BJ (cell line): ENCODE results near the gene SMG6. TPM values are rescaled to one million over a fixed set of nuclear protein-coding genes. Genes with fewer than 3 reads are reported as not detected.
A peak's percentile ranks its signal among the peaks of the same experiment; 100 is the strongest.

ENCODE experiments used
- CTCF ChIA-PET: fragments of 350-600 bp; formaldehyde crosslinking; extraction: SDS; loops from one replicate; lab custom pipeline; 2021; ENCODE audit warnings: antibody characterized with exemption, inconsistent platforms; lab: Yijun Ruan, JAX
- POLR2A ChIA-PET: fragments of 300-600 bp; sonication (Branson Sonifier 250); formaldehyde crosslinking; extraction: SDS; loops from one replicate; lab custom pipeline; 2021; ENCODE audit warnings: antibody characterized with exemption; lab: Charles Lee
- DNase-seq: peaks from one replicate; pipeline ENCODE4 v3.0.0-alpha.2; 2011; ENCODE audit warnings: low read depth
- H3K27me3 ChIP-seq: 2 replicates; pipeline ENCODE4 v1.6.0; 2011; ENCODE audit warnings: low read length; ENCODE audit not compliant: control insufficient read depth, insufficient read depth
- H3K36me3 ChIP-seq: 2 replicates; pipeline ENCODE4 v1.5.1; 2011; ENCODE audit warnings: low read length; ENCODE audit not compliant: control insufficient read depth, insufficient read depth
- H3K4me3 ChIP-seq: 2 replicates; pipeline ENCODE4 v1.5.1; 2011; ENCODE audit warnings: low read depth, mild to moderate bottlenecking, control low read depth, low read length
- polyA plus RNA-seq: library from polyadenylated mRNA; depleted of rRNA; stranded (reverse); fragments of >200 nt; gene quantifications from 2 replicates; pipeline ENCODE4 v1.2.3, GENCODE V29; 2011
- TF ChIP-seq, protein P1 (sequence below): IDR thresholded peaks from 2 replicates; pipeline ENCODE4 v1.5.1; 2011; ENCODE audit warnings: low read depth, mild to moderate bottlenecking, control low read depth, inconsistent platforms, low read length, moderate library complexity; ENCODE audit not compliant: insufficient read depth

The SMG6 gene
- polyA plus RNA-seq, 1 experiment, result 29.7 TPM

DNA sequence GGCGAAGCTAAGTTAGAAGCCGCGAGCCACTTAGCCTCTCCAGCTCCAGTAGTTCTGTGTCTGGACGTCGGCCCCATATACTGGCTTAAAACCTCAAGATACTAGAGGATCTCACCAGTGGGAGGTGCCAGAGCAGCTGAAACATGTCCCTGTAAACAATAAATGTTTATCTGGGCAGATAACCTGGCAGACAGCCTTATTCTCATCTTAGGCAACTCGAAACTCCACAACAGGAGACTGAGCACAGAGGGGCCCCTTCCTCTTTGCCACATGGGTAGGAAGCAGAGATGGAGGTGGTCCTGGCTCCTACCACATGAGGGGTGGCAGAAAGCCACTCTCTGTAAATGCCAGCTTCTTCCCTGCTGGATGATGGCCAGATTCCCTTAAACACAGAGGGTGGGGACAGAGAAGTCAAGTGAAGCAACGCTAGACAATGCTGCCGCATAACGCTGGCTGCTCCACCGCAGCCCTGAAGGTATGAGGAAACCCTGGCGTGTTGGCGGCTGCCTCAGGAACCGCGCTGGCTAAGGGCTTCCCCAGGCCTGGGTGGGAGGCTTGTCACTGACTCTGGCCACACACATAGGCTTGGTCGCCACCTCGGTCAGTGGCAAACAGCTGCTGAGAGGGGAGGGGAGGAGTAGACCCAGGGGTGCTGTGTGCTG is 180.8 kb downstream of the SMG6 start:
- ChIA-PET CTCF (interaction anchor here (1.5 to 2.5 kb wide), 4 partner anchors 10 to 122 kb away, joined by 5 to 11 read pairs (median 6); no protein-coding TSS in a partner anchor), POLR2A (no interaction called here)
- H3K36me3 ChIP-seq, result peaks cover 2% of the 10 kb centered on the region
- TF ChIP-seq, protein P1, sequence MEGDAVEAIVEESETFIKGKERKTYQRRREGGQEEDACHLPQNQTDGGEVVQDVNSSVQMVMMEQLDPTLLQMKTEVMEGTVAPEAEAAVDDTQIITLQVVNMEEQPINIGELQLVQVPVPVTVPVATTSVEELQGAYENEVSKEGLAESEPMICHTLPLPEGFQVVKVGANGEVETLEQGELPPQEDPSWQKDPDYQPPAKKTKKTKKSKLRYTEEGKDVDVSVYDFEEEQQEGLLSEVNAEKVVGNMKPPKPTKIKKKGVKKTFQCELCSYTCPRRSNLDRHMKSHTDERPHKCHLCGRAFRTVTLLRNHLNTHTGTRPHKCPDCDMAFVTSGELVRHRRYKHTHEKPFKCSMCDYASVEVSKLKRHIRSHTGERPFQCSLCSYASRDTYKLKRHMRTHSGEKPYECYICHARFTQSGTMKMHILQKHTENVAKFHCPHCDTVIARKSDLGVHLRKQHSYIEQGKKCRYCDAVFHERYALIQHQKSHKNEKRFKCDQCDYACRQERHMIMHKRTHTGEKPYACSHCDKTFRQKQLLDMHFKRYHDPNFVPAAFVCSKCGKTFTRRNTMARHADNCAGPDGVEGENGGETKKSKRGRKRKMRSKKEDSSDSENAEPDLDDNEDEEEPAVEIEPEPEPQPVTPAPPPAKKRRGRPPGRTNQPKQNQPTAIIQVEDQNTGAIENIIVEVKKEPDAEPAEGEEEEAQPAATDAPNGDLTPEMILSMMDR, result 0 out of 2 replicates have a peak, but pooled peaks have one; percentile 6
- no peak overlapping the region for H3K4me3 ChIP-seq
- H3K27me3 ChIP-seq, result no peaks in the 10 kb centered on the region
- DNase-seq, result no peak

DNA sequence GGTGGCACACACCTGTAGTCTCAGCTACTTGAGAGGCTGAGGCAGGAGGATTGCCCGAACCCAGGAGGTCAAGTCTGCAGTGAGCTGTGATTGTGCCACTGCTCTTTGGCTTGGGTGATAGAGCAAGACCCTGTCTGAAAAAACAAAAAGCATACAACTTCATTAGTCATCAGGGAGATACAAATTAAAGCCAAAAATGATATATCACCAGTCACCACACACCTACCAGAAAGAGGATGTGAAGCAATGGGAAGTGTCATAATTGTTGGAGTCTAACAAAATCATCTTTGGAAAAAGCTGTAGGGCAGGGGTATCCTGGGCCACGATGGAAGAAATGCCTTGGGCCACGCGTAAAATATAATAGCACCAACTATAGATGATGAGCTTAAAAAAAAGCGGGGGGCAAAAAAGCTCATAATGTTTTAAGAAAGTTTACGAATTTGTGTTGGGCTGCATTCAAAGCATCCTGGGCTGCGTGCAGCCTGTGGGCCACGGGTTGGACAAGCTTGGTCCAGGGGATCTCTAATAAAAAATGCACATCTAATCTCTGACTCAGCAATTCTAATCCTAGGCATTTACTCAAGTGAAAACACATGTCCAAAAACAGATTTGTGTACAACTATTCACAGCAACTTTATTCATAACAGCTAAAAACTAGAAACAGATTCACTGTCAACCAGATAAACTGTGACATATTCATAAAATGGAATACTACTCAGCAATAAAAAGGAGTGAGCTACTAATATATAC is 182.8 kb downstream of the SMG6 start:
- peak; percentile 54 for DNase-seq
- Histone ChIP-seq H3K4me3 (no peak overlapping the region), H3K36me3 (peaks cover 2% of the 10 kb centered on the region), H3K27me3 (no peaks in the 10 kb centered on the region)
- ChIA-PET CTCF (interaction anchor here (1.1 to 2.1 kb wide), 4 partner anchors 9 to 115 kb away, joined by 3 to 7 read pairs (median 4); no protein-coding TSS in a partner anchor), POLR2A (no interaction called here)
- TF ChIP-seq, protein P1, result no peak

DNA sequence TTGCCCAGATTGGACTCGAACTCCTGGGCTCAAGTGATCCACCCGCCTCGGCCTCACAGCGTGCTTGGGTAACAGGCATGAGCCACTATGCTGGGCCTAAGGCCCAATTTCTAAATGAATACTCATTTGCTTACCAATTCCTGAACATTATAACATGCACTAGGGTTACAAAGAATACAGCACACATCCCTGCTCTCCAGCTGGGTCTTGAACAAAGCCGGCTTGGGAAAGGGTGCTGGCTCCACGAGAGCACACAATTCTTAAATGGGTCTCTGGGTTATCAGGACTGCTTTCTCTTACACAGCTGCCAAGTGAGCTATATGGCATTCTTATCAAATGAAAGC is 190.3 kb downstream of the SMG6 start:
- Histone ChIP-seq H3K4me3 (no peak overlapping the region), H3K27me3 (no peaks in the 10 kb centered on the region), H3K36me3 (no peaks in the 10 kb centered on the region)
- POLR2A ChIA-PET, result no interaction called here
- CTCF ChIA-PET, result no interaction called here
- TF ChIP-seq, protein P1, result no peak
- DNase-seq, result no peak

GRCh38 chr17:2111691-2112090 is 191.9 kb downstream of the SMG6 start:
- ChIA-PET POLR2A (no interaction called here), CTCF (interaction anchor here (1.7 to 1.8 kb wide), 2 partner anchors 10 to 16 kb away, joined by 4 to 7 read pairs; no protein-coding TSS in a partner anchor)
- DNase-seq, result no peak
- H3K36me3 ChIP-seq, result no peaks in the 10 kb centered on the region
- H3K4me3 ChIP-seq, result no peak overlapping the region
- TF ChIP-seq, protein P1, result no peak
- H3K27me3 ChIP-seq, result no peaks in the 10 kb centered on the region

GRCh38 chr17:2110436-2110835 is 193.1 kb downstream of the SMG6 start:
- H3K4me3 ChIP-seq, result no peak overlapping the region
- CTCF ChIA-PET, result no interaction called here
- POLR2A ChIA-PET, result interaction anchor here (0.6 kb wide), 1 partner anchor 55 kb away, joined by 5 read pairs; no protein-coding TSS in a partner anchor
- TF ChIP-seq, protein P1, result no peak
- no peaks in the 10 kb centered on the region for H3K36me3 ChIP-seq
- no peak for DNase-seq
- no peaks in the 10 kb centered on the region for H3K27me3 ChIP-seq
